ENCODE data around the gene ARL15.

ARL15 gene

DNA sequence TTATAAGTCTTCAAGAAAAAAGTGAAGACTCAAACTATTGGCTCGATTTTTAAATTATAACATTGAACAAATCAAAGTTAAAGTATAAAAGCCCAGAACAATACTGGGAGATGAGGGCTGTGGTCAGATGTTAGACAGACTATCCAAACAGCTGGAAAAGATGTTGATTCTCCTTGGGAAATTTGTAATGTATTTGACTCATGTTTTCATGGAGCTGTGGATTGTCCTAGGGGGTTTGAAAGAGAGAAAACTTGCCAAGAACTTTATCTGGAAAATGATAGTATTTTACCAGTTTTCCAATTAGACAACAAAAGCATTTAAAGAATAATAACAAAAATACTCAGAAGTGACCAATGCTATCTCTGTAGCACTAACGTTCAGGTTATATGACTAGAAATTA is 339.2 kb downstream of the ARL15 start:
- Histone ChIP-seq H3K9ac (ENCODE audit: low read length) (no peak overlapping the region), H3K4me3 (ENCODE audit: low read length) (no peak overlapping the region), H3K4me1 (ENCODE audit: low read length) (no peaks in the 10 kb centered on the region), H2AFZ (ENCODE audit: low read depth, low read length) (no peak overlapping the region), H3K36me3 (replicated peaks; ENCODE audit: low read depth, low read length) (no peaks in the 10 kb centered on the region), H3K79me2 (ENCODE audit: low read length) (no peaks in the 10 kb centered on the region), H3K9me3 (ENCODE audit: insufficient read depth, low read length) (no peaks in the 10 kb centered on the region), H3K4me2 (ENCODE audit: low read length) (no peak overlapping the region), H3K27ac (ENCODE audit: low read length) (no peak overlapping the region), H3K27me3 (ENCODE audit: low read depth, low read length) (no peaks in the 10 kb centered on the region), H4K20me1 (ENCODE audit: insufficient read depth, low read length) (no peaks in the 10 kb centered on the region)
- TF ChIP-seq, protein P1, sequence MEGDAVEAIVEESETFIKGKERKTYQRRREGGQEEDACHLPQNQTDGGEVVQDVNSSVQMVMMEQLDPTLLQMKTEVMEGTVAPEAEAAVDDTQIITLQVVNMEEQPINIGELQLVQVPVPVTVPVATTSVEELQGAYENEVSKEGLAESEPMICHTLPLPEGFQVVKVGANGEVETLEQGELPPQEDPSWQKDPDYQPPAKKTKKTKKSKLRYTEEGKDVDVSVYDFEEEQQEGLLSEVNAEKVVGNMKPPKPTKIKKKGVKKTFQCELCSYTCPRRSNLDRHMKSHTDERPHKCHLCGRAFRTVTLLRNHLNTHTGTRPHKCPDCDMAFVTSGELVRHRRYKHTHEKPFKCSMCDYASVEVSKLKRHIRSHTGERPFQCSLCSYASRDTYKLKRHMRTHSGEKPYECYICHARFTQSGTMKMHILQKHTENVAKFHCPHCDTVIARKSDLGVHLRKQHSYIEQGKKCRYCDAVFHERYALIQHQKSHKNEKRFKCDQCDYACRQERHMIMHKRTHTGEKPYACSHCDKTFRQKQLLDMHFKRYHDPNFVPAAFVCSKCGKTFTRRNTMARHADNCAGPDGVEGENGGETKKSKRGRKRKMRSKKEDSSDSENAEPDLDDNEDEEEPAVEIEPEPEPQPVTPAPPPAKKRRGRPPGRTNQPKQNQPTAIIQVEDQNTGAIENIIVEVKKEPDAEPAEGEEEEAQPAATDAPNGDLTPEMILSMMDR (IDR thresholded peaks at IDR 0.05; ENCODE audit: low read depth, low read length): no peak

DNA sequence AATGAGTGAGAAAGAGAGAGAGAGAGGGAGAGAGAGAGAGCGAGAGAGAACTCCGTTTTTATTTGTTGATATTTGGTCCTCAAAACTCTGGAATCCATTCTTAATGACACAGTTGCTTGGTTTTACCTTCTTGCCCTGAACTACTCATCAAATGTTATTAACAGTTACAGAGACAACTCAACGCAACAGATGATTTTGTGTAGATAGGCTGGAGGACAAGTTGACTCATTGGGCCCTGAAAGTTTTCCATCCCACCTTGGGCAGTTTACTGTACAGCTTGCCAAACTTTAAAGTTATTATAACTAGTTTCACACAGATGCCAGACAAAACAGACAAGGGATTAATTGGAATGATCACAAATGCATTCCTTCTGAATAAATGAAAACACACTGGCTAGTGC is 339.9 kb downstream of the ARL15 start:
- Histone ChIP-seq H3K79me2 (ENCODE audit: low read length) (no peaks in the 10 kb centered on the region), H3K36me3 (replicated peaks; ENCODE audit: low read depth, low read length) (no peaks in the 10 kb centered on the region), H3K9me3 (ENCODE audit: insufficient read depth, low read length) (no peaks in the 10 kb centered on the region), H3K27ac (ENCODE audit: low read length) (no peak overlapping the region), H2AFZ (ENCODE audit: low read depth, low read length) (no peak overlapping the region), H4K20me1 (ENCODE audit: insufficient read depth, low read length) (no peaks in the 10 kb centered on the region), H3K27me3 (ENCODE audit: low read depth, low read length) (no peaks in the 10 kb centered on the region), H3K4me1 (ENCODE audit: low read length) (no peaks in the 10 kb centered on the region), H3K4me2 (ENCODE audit: low read length) (no peak overlapping the region), H3K9ac (ENCODE audit: low read length) (no peak overlapping the region), H3K4me3 (ENCODE audit: low read length) (no peak overlapping the region)
- TF ChIP-seq EZH2phosphoT487 (IDR thresholded peaks at IDR 0.05; ENCODE audit: low read depth): no peak

DNA sequence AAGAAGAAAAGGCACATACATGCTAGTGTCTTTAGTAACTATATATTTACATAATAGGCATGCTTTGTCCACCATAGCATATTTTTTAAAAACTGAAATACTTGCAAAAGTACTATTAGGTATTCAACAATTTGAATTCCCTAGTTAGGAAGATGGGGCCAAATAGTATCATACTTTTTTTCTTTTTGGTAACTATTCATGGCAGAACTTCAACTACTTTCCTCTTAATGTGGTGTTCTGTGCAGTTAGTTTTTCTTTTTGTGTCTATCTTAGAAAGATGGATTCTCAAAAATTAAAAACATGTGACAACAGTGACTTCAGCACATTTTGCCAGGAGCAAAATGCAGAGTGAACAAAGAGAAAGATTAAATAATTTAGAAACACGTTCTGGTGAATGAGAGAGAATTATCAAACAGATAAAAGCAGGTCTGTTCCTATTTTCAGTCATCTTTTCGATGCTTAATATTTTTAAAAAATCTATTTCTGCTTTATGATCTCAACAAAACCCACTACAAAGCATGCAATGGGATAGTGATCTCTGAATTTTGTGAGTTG is 341.1 kb downstream of the ARL15 start:
- no peak overlapping the region for H3K9ac ChIP-seq (ENCODE audit: low read length)
- H3K27ac ChIP-seq (ENCODE audit: low read length): no peak overlapping the region
- H3K9me3 ChIP-seq (ENCODE audit: insufficient read depth, low read length): no peaks in the 10 kb centered on the region

DNA sequence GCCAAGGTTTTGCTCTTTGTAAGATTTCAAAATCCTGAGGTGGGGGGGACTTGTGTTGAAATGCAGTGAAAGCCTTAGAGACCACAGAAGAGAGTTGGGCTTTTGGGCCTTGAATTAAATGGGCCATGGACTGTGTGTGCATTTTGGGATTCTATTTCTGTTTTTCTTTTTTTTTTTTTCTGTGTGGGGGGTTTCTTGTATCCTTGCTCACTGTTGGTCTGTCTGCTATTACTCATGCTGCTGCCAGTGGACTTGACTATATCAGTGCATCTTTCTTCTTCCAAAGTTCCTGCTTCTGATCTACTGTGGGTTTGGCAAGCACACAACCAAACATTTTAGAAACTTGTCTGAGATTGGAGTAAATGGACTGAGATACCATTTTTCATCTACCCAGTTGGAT is 344.9 kb downstream of the ARL15 start:
- no peak overlapping the region for H3K4me3 ChIP-seq (ENCODE audit: low read length)
- no peak overlapping the region for H2AFZ ChIP-seq (ENCODE audit: low read depth, low read length)
- no peak overlapping the region for H3K4me2 ChIP-seq (ENCODE audit: low read length)
- H3K79me2 ChIP-seq (ENCODE audit: low read length): no peaks in the 10 kb centered on the region
- no peaks in the 10 kb centered on the region for H4K20me1 ChIP-seq (ENCODE audit: insufficient read depth, low read length)
- H3K9ac ChIP-seq (ENCODE audit: low read length): no peak overlapping the region
- no peak overlapping the region for H3K27ac ChIP-seq (ENCODE audit: low read length)
- no peaks in the 10 kb centered on the region for H3K27me3 ChIP-seq (ENCODE audit: low read depth, low read length)
- H3K4me1 ChIP-seq (ENCODE audit: low read length): no peaks in the 10 kb centered on the region
- no peaks in the 10 kb centered on the region for H3K9me3 ChIP-seq (ENCODE audit: insufficient read depth, low read length)
- H3K36me3 ChIP-seq (replicated peaks; ENCODE audit: low read depth, low read length): no peaks in the 10 kb centered on the region
- TF ChIP-seq, protein P1 (IDR thresholded peaks at IDR 0.05; ENCODE audit: low read depth, low read length): no peak
- no peak for TF ChIP-seq EZH2phosphoT487 (IDR thresholded peaks at IDR 0.05; ENCODE audit: low read depth)

More for the DNA sequence above, 341.1 kb downstream of the ARL15 start:
- no peaks in the 10 kb centered on the region for H3K79me2 ChIP-seq (ENCODE audit: low read length)
- H4K20me1 ChIP-seq (ENCODE audit: insufficient read depth, low read length): no peaks in the 10 kb centered on the region
- no peak overlapping the region for H2AFZ ChIP-seq (ENCODE audit: low read depth, low read length)
- no peak overlapping the region for H3K4me3 ChIP-seq (ENCODE audit: low read length)
- H3K36me3 ChIP-seq (replicated peaks; ENCODE audit: low read depth, low read length): no peaks in the 10 kb centered on the region
- no peak for TF ChIP-seq EZH2phosphoT487 (IDR thresholded peaks at IDR 0.05; ENCODE audit: low read depth)
- TF ChIP-seq, protein P1 (IDR thresholded peaks at IDR 0.05; ENCODE audit: low read depth, low read length): no peak
- no peaks in the 10 kb centered on the region for H3K27me3 ChIP-seq (ENCODE audit: low read depth, low read length)
- H3K4me2 ChIP-seq (ENCODE audit: low read length): no peak overlapping the region
- H3K4me1 ChIP-seq (ENCODE audit: low read length): no peaks in the 10 kb centered on the region

Data from OCI-LY3 (cell line).